B cell (primary cell): ENCODE measurements around the gene CFD. TPM values are rescaled to one million over a fixed set of nuclear protein-coding genes. Genes with fewer than 3 reads are reported as not detected.
A peak's percentile ranks its signal among the peaks of the same experiment; 100 is the strongest.

Experiments
- ATAC-seq: fragments of 200-7000 bp; cut with Tn5 transposase; one replicate; pipeline ENCODE4 v1.10.0; 2021; ENCODE audit warnings: low read depth, mild to moderate bottlenecking, moderate number of reproducible peaks, moderate library complexity
- CTCF ChIA-PET: fragments of 350-600 bp; sonication (Branson Sonifier 250); formaldehyde crosslinking; loops from one replicate; lab custom pipeline; 2021; ENCODE audit warnings: antibody characterized with exemption, inconsistent platforms; lab: Charles Lee
- POLR2A ChIA-PET: fragments of 350-600 bp; sonication (Branson Sonifier 250); formaldehyde crosslinking; loops from one replicate; lab custom pipeline; 2021; ENCODE audit warnings: antibody characterized with exemption; lab: Charles Lee
- DNase-seq: peaks from one replicate; pipeline ENCODE4 v3.0.0; 2013
- H2AFZ ChIP-seq: 2 replicates; pipeline ENCODE4 v1.6.1; 2012; ENCODE audit warnings: mild to moderate bottlenecking, low read depth, low read length; ENCODE audit not compliant: insufficient read depth, poor library complexity, severe bottlenecking
- H3K27ac ChIP-seq, 2 donors: 1 replicate in 1 of 2; 2 replicates in 1 of 2; pipeline ENCODE4 v1.5.1; 2012 to 2013; ENCODE audit warnings: low read length in 2 of 2, mild to moderate bottlenecking in 2 of 2, moderate library complexity in 1 of 2
- H3K27me3 ChIP-seq, 4 experiments: fragments of 200-600 bp in 1 of 4; sonication (generic) in 1 of 4; replicated peaks in 1 of 4; 1 replicate in 2 of 4; 2 replicates in 2 of 4; pipeline versions ENCODE4 v1.6.1 to v1.7.0; 2013 to 2016; ENCODE audit warnings: low read length in 3 of 4, mild to moderate bottlenecking in 2 of 4, mixed read lengths in 1 of 4, moderate library complexity in 1 of 4; ENCODE audit not compliant: insufficient read depth in 4 of 4, control insufficient read depth in 3 of 4; ENCODE audit errors: control extremely low read depth in 1 of 4
- H3K36me3 ChIP-seq, 2 experiments: replicated peaks in 1 of 2; 1 replicate in 1 of 2; 2 replicates in 1 of 2; pipeline versions ENCODE4 v1.6.1 to v1.7.1; 2013; ENCODE audit warnings: low read length in 1 of 2; ENCODE audit not compliant: insufficient read depth in 2 of 2, control insufficient read depth in 1 of 2; ENCODE audit errors: control extremely low read depth in 1 of 2, extremely low read depth in 1 of 2
- H3K4me1 ChIP-seq, 2 donors: fragments of 200-600 bp in 1 of 2; sonication (generic) in 1 of 2; 1 replicate in 1 of 2; 2 replicates in 1 of 2; pipeline versions ENCODE4 v1.5.1 to v1.6.1; 2013 to 2017; ENCODE audit warnings: low read length in 2 of 2; ENCODE audit not compliant: control insufficient read depth in 2 of 2, insufficient read depth in 2 of 2
- H3K4me2 ChIP-seq: replicated peaks from 2 replicates; pipeline ENCODE3; 2012; ENCODE audit warnings: mild to moderate bottlenecking, low read depth, low read length; ENCODE audit not compliant: poor library complexity, severe bottlenecking
- H3K4me3 ChIP-seq, 5 experiments: fragments of 200-600 bp in 1 of 5; sonication (generic) in 1 of 5; 1 replicate in 3 of 5; 2 replicates in 2 of 5; pipeline versions ENCODE4 v1.5.1 to v1.7.0; 2011 to 2016; ENCODE audit warnings: low read length in 4 of 5, mild to moderate bottlenecking in 4 of 5, low read depth in 2 of 5, control low read depth in 1 of 5, moderate library complexity in 1 of 5; ENCODE audit not compliant: insufficient read depth in 1 of 5; ENCODE audit errors: control extremely low read depth in 1 of 5, extremely low read depth in 1 of 5
- H3K79me2 ChIP-seq: fragments of 200-600 bp; sonication (generic); one replicate; pipeline ENCODE4 v1.6.0; 2016; ENCODE audit warnings: low read length; ENCODE audit not compliant: control insufficient read depth, insufficient read depth
- H3K9ac ChIP-seq: fragments of 200-600 bp; sonication (generic); 2 replicates; pipeline ENCODE4 v1.6.1; 2017; ENCODE audit warnings: mild to moderate bottlenecking, low read length, moderate library complexity
- H3K9me3 ChIP-seq, 3 donors: one replicate each; pipeline versions ENCODE4 v1.6.1 to v1.7.1; 2013; ENCODE audit warnings: low read length in 2 of 3; ENCODE audit not compliant: control insufficient read depth in 2 of 3, insufficient read depth in 1 of 3; ENCODE audit errors: control extremely low read depth in 1 of 3
- H4K20me1 ChIP-seq: 2 replicates; pipeline ENCODE4 v1.6.0; 2012; ENCODE audit warnings: mild to moderate bottlenecking, low read length; ENCODE audit not compliant: insufficient read depth, control insufficient read depth, poor library complexity, severe bottlenecking
- H3K27ac Mint-ChIP-seq: one replicate; pipeline ENCODE4 v1.8.0; 2021; ENCODE audit warnings: mixed read lengths
- H3K27me3 Mint-ChIP-seq: one replicate; pipeline ENCODE4 v1.8.0; 2021; ENCODE audit warnings: mixed read lengths
- H3K4me1 Mint-ChIP-seq: one replicate; pipeline ENCODE4 v1.8.0; 2021; ENCODE audit warnings: mixed read lengths
- H3K4me3 Mint-ChIP-seq: one replicate; pipeline ENCODE4 v1.8.0; 2021; ENCODE audit warnings: mixed read lengths
- H3K9me3 Mint-ChIP-seq: one replicate; pipeline ENCODE4 v1.8.0; 2022; ENCODE audit warnings: mixed read lengths; ENCODE audit not compliant: insufficient read depth
- EZH2 ChIP-seq: IDR thresholded peaks from 2 replicates; pipeline ENCODE4 v1.6.1; 2012; ENCODE audit warnings: borderline replicate concordance, low read depth, mild to moderate bottlenecking, moderate library complexity, low read length; ENCODE audit not compliant: insufficient read depth, poor library complexity, severe bottlenecking
- WGBS: methylation state at CpG from one replicate; pipeline ENCODE4 v1.1.5; 2013; ENCODE audit warnings: missing lambda C conversion rate; ENCODE audit not compliant: insufficient coverage; 5-methylcytosine and 5-hydroxymethylcytosine counted together
- intact Hi-C: fragments of 100-400 bp; cut with micrococcal nuclease; formaldehyde crosslinking; loops from one replicate; pipeline ENCODE4 v1.10.0; 2022
- polyA plus RNA-seq: library from polyadenylated mRNA; depleted of rRNA; stranded (reverse); fragments of >200 nt; gene quantifications from 2 replicates; pipeline ENCODE4 v1.2.3, GENCODE V29; 2012
- total RNA-seq, 2 donors: library from RNA; stranded (reverse); fragments of 120-200 nt in 1 of 2; gene quantifications; 1 replicate in 1 of 2; 2 replicates in 1 of 2; pipeline versions ENCODE4 v1.2.3 to v1.2.4, GENCODE V29; 2013 to 2022
- TF ChIP-seq, protein P1 (sequence below): fragments of 200-600 bp; IDR thresholded peaks from one replicate; pipeline ENCODE4 v1.8.0; 2022; ENCODE audit warnings: antibody characterized with exemption, mild to moderate bottlenecking

CFD gene
- total and polyA plus RNA-seq, 2 donors (not counting 1 experiment from before 2014, with no cell fraction given), result 0.79 to 6.6 TPM

DNA sequence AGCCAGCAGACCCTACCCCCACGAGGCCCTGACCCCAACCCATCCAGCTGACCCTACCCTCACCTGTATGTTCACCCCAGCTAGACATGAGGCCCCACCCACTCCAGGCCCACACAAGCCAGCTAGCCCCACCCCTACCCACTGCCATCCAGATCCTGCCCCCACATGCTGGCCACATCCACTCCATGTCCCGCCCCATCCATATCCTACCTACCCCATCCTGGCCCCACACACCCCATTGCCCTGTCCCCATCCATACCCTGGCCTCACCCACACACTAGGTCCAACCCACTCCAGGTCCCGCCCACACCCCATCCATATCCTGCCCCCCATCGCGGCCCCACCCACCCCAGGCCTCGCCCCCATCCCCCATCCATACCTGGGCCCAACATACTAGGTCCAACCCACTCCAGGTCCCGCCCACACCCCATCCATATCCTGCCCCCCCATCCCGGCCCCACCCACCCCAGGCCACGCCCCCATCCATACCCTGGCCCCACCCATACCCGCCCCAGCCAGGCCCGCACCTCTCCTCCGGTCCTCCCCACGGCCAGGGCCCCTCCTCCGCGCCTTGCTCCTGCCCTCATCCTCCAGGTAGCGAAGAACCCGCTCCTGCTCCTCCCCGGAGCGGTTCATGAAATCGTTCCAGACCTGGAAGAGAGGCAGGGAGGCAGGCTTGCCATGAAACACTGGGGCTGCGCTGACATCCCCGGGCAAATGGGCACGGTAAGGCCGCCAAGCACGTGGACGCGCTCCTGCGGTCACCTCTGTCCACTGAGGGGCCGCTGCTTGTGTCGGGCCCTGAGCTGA is 41.0 kb downstream of the CFD start:
- CTCF ChIA-PET, result no interaction called here
- peaks cover 40% of the 10 kb centered on the region for H3K79me2 ChIP-seq
- no peak overlapping the region for H3K27ac Mint-ChIP-seq
- H3K9me3 Mint-ChIP-seq, result no peaks in the 10 kb centered on the region
- peaks cover under 1 to 14% of the 10 kb centered on the region in 2 donors for H3K4me1 ChIP-seq
- peaks cover 26% of the 10 kb centered on the region for H3K4me1 Mint-ChIP-seq
- H3K27me3 ChIP-seq, result no peaks in the 10 kb centered on the region
- H3K9me3 ChIP-seq, result no peaks in the 10 kb centered on the region
- H3K4me3 ChIP-seq, result no peak overlapping the region
- no peaks in the 10 kb centered on the region for H3K27me3 Mint-ChIP-seq
- TF ChIP-seq EZH2, result no peak
- H3K4me2 ChIP-seq, result no peak overlapping the region
- peak; percentile 8 for ATAC-seq
- H2AFZ ChIP-seq, result no peak overlapping the region
- WGBS, result 98% methylated on average over 23 of the region's 30 CpGs
- peak overlapping the region in 1 of 2 donors; percentile 43 for H3K27ac ChIP-seq
- H4K20me1 ChIP-seq, result peaks cover 66% of the 10 kb centered on the region
- intact Hi-C loops, result no loop called here
- H3K9ac ChIP-seq, result no peak overlapping the region
- POLR2A ChIA-PET, result interaction anchor here (0.7 to 1.3 kb wide), 3 partner anchors 9 to 41 kb away, joined by 4 to 6 read pairs (median 4); partner anchors contain the start of gene CFD
- DNase-seq, result peak; percentile 23
- peaks cover 0 to 63% of the 10 kb centered on the region in 2 experiments for H3K36me3 ChIP-seq
- no peak overlapping the region for H3K4me3 Mint-ChIP-seq

DNA sequence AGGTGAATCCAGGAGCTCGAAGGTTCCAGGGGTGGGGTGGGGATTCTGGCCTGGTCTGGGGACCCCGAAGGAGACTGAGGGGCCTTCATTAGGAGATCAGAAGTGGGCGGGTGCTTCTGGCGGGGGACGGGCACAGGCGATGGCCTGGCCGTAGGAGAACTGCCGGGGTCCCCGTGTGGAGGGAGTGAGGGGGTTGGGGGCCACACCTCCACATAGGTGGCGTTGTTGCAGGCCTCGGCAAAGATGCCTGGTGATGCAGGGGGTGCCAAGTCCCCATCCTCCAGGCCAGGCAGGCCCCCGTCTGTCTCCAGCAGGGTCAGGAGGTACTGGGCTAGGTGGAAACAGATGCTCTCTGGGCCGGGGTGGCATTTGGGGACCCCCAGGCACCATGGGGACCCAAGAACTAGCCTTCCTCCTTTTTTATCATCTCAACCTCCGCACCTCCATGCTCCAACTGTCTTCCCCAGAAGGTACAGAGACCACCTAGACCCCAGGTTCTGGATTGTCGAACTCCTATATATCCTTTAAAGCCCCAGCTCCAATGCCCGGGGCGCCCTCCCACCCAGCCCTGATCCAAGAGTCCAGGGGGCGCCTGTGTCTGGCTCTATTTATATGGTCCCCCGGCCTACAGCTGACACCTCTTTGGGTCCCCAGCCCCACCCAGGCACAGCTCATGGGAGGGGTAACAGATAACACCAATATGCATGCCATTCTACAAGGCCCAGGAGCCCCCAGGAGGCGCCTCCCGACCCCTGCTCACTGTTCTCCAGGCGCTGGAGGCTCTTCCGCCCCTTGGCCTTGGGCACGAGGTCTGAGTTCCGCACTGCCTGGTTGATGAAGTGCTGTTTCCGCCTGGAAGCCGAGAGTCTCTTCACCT is 42.0 kb downstream of the CFD start:
- H3K79me2 ChIP-seq, result peaks cover 44% of the 10 kb centered on the region
- peaks cover 0 to 60% of the 10 kb centered on the region in 2 experiments for H3K36me3 ChIP-seq
- Mint-ChIP-seq H3K4me3 (no peak overlapping the region), H3K27me3 (no peaks in the 10 kb centered on the region), H3K9me3 (no peaks in the 10 kb centered on the region), H3K27ac (peak overlapping the region; percentile 37), H3K4me1 (peaks cover 31% of the 10 kb centered on the region)
- H3K9ac ChIP-seq, result no peak overlapping the region
- intact Hi-C loops, result no loop called here
- ChIA-PET POLR2A (interaction anchor here (0.7 to 1.2 kb wide), 3 partner anchors 8 to 42 kb away, joined by 4 to 6 read pairs (median 4); partner anchors contain the start of genes CFD, MED16 and RNU6-9), CTCF (interaction anchor here (1.1 kb wide), 1 partner anchor 8 kb away, joined by 3 read pairs; the partner anchor contains the start of gene RNU6-9)
- peaks cover 0 to 3% (median 0%) of the 10 kb centered on the region in 3 donors for H3K9me3 ChIP-seq
- H3K27ac ChIP-seq, result peak overlapping the region in 1 of 2 donors; percentile 33
- ATAC-seq, result no peak
- peaks cover 8 to 24% of the 10 kb centered on the region in 2 donors for H3K4me1 ChIP-seq
- peaks cover 63% of the 10 kb centered on the region for H4K20me1 ChIP-seq
- no peak overlapping the region for H3K4me2 ChIP-seq
- WGBS, result 97% methylated on average over 23 of the region's 27 CpGs
- DNase-seq, result no peak
- H3K4me3 ChIP-seq, result no peak overlapping the region
- TF ChIP-seq, protein P1, sequence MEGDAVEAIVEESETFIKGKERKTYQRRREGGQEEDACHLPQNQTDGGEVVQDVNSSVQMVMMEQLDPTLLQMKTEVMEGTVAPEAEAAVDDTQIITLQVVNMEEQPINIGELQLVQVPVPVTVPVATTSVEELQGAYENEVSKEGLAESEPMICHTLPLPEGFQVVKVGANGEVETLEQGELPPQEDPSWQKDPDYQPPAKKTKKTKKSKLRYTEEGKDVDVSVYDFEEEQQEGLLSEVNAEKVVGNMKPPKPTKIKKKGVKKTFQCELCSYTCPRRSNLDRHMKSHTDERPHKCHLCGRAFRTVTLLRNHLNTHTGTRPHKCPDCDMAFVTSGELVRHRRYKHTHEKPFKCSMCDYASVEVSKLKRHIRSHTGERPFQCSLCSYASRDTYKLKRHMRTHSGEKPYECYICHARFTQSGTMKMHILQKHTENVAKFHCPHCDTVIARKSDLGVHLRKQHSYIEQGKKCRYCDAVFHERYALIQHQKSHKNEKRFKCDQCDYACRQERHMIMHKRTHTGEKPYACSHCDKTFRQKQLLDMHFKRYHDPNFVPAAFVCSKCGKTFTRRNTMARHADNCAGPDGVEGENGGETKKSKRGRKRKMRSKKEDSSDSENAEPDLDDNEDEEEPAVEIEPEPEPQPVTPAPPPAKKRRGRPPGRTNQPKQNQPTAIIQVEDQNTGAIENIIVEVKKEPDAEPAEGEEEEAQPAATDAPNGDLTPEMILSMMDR, result no peak
- TF ChIP-seq EZH2, result no peak
- no peaks in the 10 kb centered on the region for H3K27me3 ChIP-seq
- no peak overlapping the region for H2AFZ ChIP-seq
